Ramos (cell line): ENCODE data around the gene THAP7.

Experiments used
- in situ Hi-C: fragments of 300-500 bp; cut with MboI; formaldehyde crosslinking; loops from one replicate; pipeline ENCODE4 v1.14.3; 2022; ENCODE audit warnings: low sequenced_read_pairs; ENCODE audit not compliant: unreplicated experiment

The THAP7 gene

DNA sequence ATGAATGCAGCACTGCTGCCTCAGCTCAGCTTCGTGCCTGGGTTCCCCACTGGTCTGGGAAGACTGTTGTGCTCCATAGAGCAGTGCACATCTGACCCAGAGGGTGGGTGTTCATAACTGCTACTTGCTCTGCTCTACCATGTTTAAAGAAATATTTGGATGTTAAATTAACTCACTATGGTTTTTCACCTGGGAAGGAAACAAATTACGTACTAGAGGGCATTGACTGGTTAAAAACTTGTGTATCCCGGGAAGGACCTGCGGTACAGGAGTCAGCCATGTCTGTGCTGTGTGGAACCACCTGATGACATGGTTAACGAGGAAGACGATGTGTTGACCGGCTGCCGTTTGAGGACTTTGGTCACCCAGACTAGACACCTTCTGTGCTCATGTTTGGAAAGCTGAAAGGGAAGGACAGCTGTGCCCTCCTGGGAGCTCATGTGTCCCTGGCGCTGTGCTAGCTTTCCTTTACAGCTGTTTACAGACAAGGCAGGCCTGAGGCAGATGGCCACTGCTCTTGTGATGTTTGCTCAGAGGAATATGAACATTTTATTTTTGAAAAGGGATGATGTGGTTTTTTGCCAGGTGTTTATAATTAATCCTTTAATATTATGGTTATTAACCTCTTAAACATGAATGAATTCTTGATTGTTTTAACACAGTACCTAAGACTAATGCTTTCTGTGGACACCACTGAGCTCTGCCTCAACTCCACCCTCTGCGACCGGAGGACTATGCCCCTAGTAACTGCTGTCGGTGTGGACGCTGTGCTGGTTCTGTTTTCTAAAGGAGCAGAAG, 49.2 kb downstream of the THAP7 start:
- in situ Hi-C loops, result no loop called here

DNA sequence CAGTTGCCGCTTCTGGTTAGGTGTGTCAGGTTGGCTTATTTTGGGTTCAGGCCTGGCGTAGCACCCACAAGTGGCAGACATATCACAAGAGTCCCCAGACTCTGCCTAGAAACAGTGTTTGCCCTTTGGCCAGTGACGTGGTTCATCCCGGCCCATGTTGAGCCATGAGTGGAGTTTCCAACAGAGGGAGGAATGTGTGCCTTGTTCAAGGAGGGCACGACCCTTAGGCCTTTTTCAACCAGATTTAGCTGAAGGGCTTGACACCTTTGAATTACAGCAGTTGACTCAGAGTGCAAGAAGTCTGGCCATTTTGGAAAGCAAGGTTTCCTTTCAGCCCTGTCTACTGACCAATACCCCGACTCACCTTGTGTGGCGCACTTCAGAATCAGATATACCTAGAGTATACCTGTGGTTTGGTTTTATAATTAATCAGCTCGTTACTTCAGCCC, 50.0 kb downstream of the THAP7 start:
- in situ Hi-C loops, result no loop called here

DNA sequence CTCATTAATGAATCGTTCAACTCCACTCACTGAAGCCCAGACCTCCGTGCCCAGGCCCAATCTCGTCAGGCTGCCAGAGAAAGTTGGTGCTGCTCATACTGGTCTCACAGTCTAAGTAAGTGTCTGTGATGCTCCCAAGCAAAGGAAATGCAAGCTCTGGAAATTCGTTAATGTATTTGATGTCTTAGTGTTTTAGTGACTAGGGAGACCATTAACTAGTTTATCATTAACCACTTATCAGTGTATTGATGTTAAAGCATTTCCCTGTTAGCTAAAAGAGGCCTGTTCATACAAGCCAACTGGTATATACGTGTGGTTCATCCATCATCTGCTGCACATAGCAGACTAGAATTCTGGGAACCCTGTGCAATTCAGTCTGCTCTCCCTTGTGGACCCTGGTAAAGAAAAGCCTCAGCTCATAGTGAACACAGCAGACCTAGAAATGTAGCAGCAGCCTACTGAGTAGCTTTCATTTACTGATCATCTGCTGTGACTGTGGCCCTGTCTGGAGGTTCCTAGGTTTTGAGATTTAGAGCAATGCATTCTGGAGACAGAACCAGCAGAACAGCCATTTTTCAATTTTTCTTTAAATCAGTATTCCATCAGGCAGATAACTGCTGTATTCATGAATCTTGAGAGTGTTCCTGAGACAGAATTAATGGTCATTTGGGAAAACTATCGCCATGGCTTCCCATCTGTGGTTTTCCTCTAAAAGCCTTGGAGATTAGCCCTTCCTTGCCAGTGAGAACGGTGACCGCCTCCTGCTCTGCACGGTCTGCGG, 50.6 kb downstream of the THAP7 start:
- in situ Hi-C loops, result no loop called here

DNA sequence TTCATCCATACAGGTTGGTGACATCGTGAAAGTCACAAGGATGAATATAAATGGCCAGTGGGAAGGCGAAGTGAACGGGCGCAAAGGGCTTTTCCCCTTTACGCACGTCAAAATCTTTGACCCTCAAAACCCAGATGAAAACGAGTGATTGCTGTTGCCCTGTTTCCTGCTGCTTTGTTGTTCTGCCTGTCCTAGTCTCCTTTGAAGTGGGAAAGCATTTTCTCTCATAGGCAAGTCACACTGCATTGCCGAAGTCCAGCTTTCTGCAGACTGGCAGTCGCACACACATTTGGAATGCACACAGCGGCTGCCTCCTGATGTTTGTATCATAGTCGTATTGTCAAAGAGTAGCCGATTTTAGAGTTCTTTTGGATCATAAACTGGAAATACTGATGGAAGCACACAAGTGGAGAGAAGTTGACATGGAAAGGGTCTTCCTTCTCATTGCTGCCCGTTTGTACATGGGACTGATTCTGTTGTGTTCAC, 52.2 kb downstream of the THAP7 start:
- in situ Hi-C loops, result no loop called here
